MCF 10A (cell line): ENCODE data around the gene AKAP12. TPM values are rescaled to one million over a fixed set of nuclear protein-coding genes. Genes with fewer than 3 reads are reported as not detected.
A peak's percentile ranks its signal among the peaks of the same experiment; 100 is the strongest.

Source experiments
- BruUV-seq: library from RNA; stranded (reverse); fragments of 400-500 nt; replicated peaks from 2 replicates; lab custom pipeline; 2021; lab: Mats Ljungman, UMichigan
- CTCF ChIA-PET: fragments of 300-600 bp; sonication (Branson Sonifier 250); formaldehyde crosslinking; extraction: SDS; loops from one replicate; lab custom pipeline; 2021; ENCODE audit warnings: antibody characterized with exemption, inconsistent platforms; lab: Yijun Ruan, JAX
- POLR2A ChIA-PET: fragments of 300-600, 350-650 bp; sonication (Branson Sonifier 250); formaldehyde crosslinking; extraction: SDS; loops from one replicate; lab custom pipeline; 2020; ENCODE audit warnings: antibody characterized with exemption, inconsistent platforms; lab: Yijun Ruan, JAX
- DNase-seq: peaks from one replicate; pipeline ENCODE4 v3.0.0-alpha.2; 2018; ENCODE audit not compliant: unreplicated experiment
- H3K27ac Mint-ChIP-seq: one replicate; pipeline ENCODE4 v1.8.0; 2022; ENCODE audit warnings: mild to moderate bottlenecking, low read depth, mixed read lengths; ENCODE audit not compliant: unreplicated experiment
- H3K27me3 Mint-ChIP-seq: one replicate; pipeline ENCODE4 v1.8.0; 2022; ENCODE audit warnings: mixed read lengths; ENCODE audit not compliant: insufficient read depth, unreplicated experiment
- H3K36me3 Mint-ChIP-seq: one replicate; pipeline ENCODE4 v1.8.0; 2022; ENCODE audit warnings: mild to moderate bottlenecking, moderate library complexity, mixed read lengths; ENCODE audit not compliant: insufficient read depth, unreplicated experiment
- H3K4me1 Mint-ChIP-seq: one replicate; pipeline ENCODE4 v1.8.0; 2022; ENCODE audit warnings: mixed read lengths; ENCODE audit not compliant: insufficient read depth, unreplicated experiment
- H3K4me3 Mint-ChIP-seq: one replicate; pipeline ENCODE4 v1.8.0; 2022; ENCODE audit warnings: mild to moderate bottlenecking, moderate library complexity, mixed read lengths; ENCODE audit not compliant: unreplicated experiment
- H3K9me3 Mint-ChIP-seq: one replicate; pipeline ENCODE4 v1.8.0; 2022; ENCODE audit warnings: mixed read lengths; ENCODE audit not compliant: unreplicated experiment
- intact Hi-C: fragments of 100-400 bp; cut with micrococcal nuclease; formaldehyde crosslinking; loops from 2 replicates; pipeline ENCODE4 v1.14.1; 2022
- total RNA-seq: library from RNA; stranded (reverse); gene quantifications from 2 replicates; pipeline ENCODE4 v1.2.3, GENCODE V29; 2022
- TF ChIP-seq, protein P1 (sequence below): fragments of 200-600 bp; IDR thresholded peaks from one replicate; pipeline ENCODE4 v1.8.0; 2022; ENCODE audit warnings: antibody characterized with exemption, mild to moderate bottlenecking; ENCODE audit not compliant: unreplicated experiment

Gene AKAP12
- total RNA-seq, 1 experiment from 2014 or later, result 0.63 TPM

- CTCF ChIA-PET, result interaction anchor here (1.1 to 1.4 kb wide), 2 partner anchors 10 to 54 kb away, joined by 4 read pairs; no protein-coding TSS in a partner anchor
- H3K9me3 Mint-ChIP-seq, result no peaks in the 10 kb centered on the region
- H3K4me1 Mint-ChIP-seq, result peaks cover 21% of the 10 kb centered on the region
- POLR2A ChIA-PET, result interaction anchor here (0.6 to 4.0 kb wide), 15 partner anchors 11 to 734 kb away, joined by 3 to 70 read pairs (median 4); partner anchors contain the start of genes MTHFD1L and RMND1
- H3K27me3 Mint-ChIP-seq, result no peaks in the 10 kb centered on the region
- no peak for DNase-seq
- H3K4me3 Mint-ChIP-seq, result peak overlapping the region; percentile 88
- H3K27ac Mint-ChIP-seq, result peak overlapping the region; percentile 74
- peaks cover 13% of the 10 kb centered on the region for H3K36me3 Mint-ChIP-seq
- BruUV-seq, result TSS peak; percentile 53
- TF ChIP-seq, protein P1, sequence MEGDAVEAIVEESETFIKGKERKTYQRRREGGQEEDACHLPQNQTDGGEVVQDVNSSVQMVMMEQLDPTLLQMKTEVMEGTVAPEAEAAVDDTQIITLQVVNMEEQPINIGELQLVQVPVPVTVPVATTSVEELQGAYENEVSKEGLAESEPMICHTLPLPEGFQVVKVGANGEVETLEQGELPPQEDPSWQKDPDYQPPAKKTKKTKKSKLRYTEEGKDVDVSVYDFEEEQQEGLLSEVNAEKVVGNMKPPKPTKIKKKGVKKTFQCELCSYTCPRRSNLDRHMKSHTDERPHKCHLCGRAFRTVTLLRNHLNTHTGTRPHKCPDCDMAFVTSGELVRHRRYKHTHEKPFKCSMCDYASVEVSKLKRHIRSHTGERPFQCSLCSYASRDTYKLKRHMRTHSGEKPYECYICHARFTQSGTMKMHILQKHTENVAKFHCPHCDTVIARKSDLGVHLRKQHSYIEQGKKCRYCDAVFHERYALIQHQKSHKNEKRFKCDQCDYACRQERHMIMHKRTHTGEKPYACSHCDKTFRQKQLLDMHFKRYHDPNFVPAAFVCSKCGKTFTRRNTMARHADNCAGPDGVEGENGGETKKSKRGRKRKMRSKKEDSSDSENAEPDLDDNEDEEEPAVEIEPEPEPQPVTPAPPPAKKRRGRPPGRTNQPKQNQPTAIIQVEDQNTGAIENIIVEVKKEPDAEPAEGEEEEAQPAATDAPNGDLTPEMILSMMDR, result no peak
- intact Hi-C loops, result no loop called here
Measured at GRCh38 chr6:151388997-151389617, 149.3 kb downstream of the AKAP12 start.

GRCh38 chr6:151389618-151390275, 150.0 kb downstream of the AKAP12 start:
- CTCF ChIA-PET, result interaction anchor here (1.1 to 1.4 kb wide), 2 partner anchors 11 to 55 kb away, joined by 4 read pairs; no protein-coding TSS in a partner anchor
- H3K4me3 Mint-ChIP-seq, result peak overlapping the region; percentile 88
- peaks cover 21% of the 10 kb centered on the region for H3K4me1 Mint-ChIP-seq
- no peaks in the 10 kb centered on the region for H3K27me3 Mint-ChIP-seq
- intact Hi-C loops, result loop anchor here (2.0 kb wide), 1 partner anchor 63 kb away; the partner anchor contains the start of gene RMND1
- BruUV-seq, result no TSS peak
- H3K9me3 Mint-ChIP-seq, result no peaks in the 10 kb centered on the region
- DNase-seq, result peak; percentile 84
- H3K36me3 Mint-ChIP-seq, result peaks cover 17% of the 10 kb centered on the region
- H3K27ac Mint-ChIP-seq, result peak overlapping the region; percentile 74
- POLR2A ChIA-PET, result interaction anchor here (0.6 to 4.0 kb wide), 14 partner anchors 11 to 733 kb away, joined by 3 to 70 read pairs (median 4); partner anchors contain the start of genes MTHFD1L and RMND1
- TF ChIP-seq, protein P1, result no peak

DNA sequence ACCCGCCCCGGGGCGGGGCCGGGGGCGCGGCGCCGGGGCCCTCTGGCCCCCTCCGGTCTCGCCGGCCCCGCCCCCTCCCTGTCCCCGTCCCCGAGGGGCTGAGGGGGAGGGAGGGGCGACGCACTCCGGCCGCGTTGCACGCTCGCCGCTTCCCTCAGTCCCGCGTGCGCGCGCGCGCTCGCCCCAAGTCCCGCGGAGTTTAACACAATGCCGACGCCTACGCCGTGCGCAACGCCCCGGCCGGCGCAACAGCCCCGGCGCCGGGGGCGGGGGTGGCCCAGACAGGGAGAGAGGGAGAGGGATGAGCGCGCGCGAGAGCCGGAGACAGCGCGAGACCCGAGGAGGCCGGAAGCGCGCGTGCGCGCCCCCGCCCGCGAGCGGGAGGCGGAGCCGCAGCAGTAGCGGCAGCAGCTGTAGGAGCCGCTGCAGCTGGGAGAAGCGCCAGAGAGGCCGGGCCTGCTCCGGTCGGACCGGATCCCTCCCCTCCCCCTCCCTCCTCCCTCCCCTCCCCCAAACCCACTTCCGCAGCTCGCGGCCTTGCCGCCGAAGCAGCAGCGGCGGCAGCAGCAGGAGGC, 150.6 kb downstream of the AKAP12 start:
- Mint-ChIP-seq H3K4me3 (peak overlapping the region; percentile 88), H3K27ac (peak overlapping the region; percentile 74), H3K27me3 (no peaks in the 10 kb centered on the region), H3K4me1 (peaks cover 24% of the 10 kb centered on the region), H3K36me3 (peaks cover 17% of the 10 kb centered on the region), H3K9me3 (no peaks in the 10 kb centered on the region)
- intact Hi-C loops, result loop anchor here (2.0 kb wide), 1 partner anchor 62 kb away; the partner anchor contains the start of gene RMND1
- no TSS peak for BruUV-seq
- TF ChIP-seq, protein P1, result no peak
- ChIA-PET CTCF (interaction anchor here (0.7 to 1.4 kb wide), 3 partner anchors 11 to 499 kb away, joined by 4 read pairs; no protein-coding TSS in a partner anchor), POLR2A (interaction anchor here (0.6 to 4.0 kb wide), 21 partner anchors 10 to 1673 kb away, joined by 3 to 70 read pairs (median 3); partner anchors contain the start of genes LATS1, MTHFD1L and RMND1)
- peak; percentile 99 for DNase-seq
